GM23248 (cell line): ENCODE results near the gene ZNF548. TPM values are rescaled to one million over a fixed set of nuclear protein-coding genes. Genes with fewer than 3 reads are reported as not detected.

ENCODE experiments used
- DNase-seq: peaks from one replicate; pipeline ENCODE4 v3.0.0-alpha.2; 2015
- H2AFZ ChIP-seq: fragments of 200-600 bp; sonication (generic); 2 replicates; pipeline ENCODE4 v1.6.1; 2016; ENCODE audit warnings: antibody characterized with exemption
- H3F3A ChIP-seq: fragments of 200-600 bp; sonication (generic); 2 replicates; pipeline ENCODE4 v1.6.1; 2016; ENCODE audit warnings: mild to moderate bottlenecking, antibody characterized with exemption, mixed run types; ENCODE audit not compliant: insufficient read depth
- H3K27ac ChIP-seq: fragments of 200-600 bp; sonication (generic); 2 replicates; pipeline ENCODE4 v1.5.1; 2016; ENCODE audit warnings: mild to moderate bottlenecking
- H3K27me3 ChIP-seq: fragments of 200-600 bp; sonication (generic); replicated peaks from 2 replicates; pipeline ENCODE4 v1.6.1; 2016; ENCODE audit warnings: mild to moderate bottlenecking; ENCODE audit not compliant: insufficient read depth
- H3K36me3 ChIP-seq: fragments of 200-600 bp; sonication (generic); 2 replicates; pipeline ENCODE4 v1.6.1; 2016; ENCODE audit warnings: low read depth, mild to moderate bottlenecking
- H3K4me1 ChIP-seq: fragments of 200-600 bp; sonication (generic); 2 replicates; pipeline ENCODE4 v1.6.1; 2016; ENCODE audit warnings: mild to moderate bottlenecking; ENCODE audit not compliant: insufficient read depth
- H3K4me2 ChIP-seq: fragments of 200-600 bp; sonication (generic); one replicate; pipeline ENCODE4 v1.6.1; 2016; ENCODE audit warnings: mild to moderate bottlenecking; ENCODE audit not compliant: unreplicated experiment
- H3K4me3 ChIP-seq: fragments of 200-600 bp; sonication (generic); 2 replicates; pipeline ENCODE4 v1.5.1; 2016; ENCODE audit warnings: mild to moderate bottlenecking
- H3K79me2 ChIP-seq: fragments of 200-600 bp; sonication (generic); 2 replicates; pipeline ENCODE4 v1.6.1; 2016; ENCODE audit warnings: mild to moderate bottlenecking; ENCODE audit not compliant: insufficient read depth
- H3K9ac ChIP-seq: fragments of 200-600 bp; sonication (generic); 2 replicates; pipeline ENCODE4 v1.6.1; 2016; ENCODE audit warnings: mild to moderate bottlenecking
- H3K9me2 ChIP-seq: fragments of 200-600 bp; sonication (generic); 2 replicates; pipeline ENCODE4 v1.6.1; 2016; ENCODE audit warnings: mixed run types, mild to moderate bottlenecking, moderate library complexity; ENCODE audit not compliant: insufficient read depth
- H3K9me3 ChIP-seq: fragments of 200-600 bp; sonication (generic); one replicate; pipeline ENCODE4 v1.6.1; 2017; ENCODE audit warnings: low read depth
- H4K20me1 ChIP-seq: fragments of 200-600 bp; sonication (generic); 2 replicates; pipeline ENCODE4 v1.6.0; 2016; ENCODE audit not compliant: insufficient read depth
- EZH2 ChIP-seq: fragments of 200-600 bp; sonication (generic); IDR thresholded peaks from 2 replicates; pipeline ENCODE4 v1.6.1; 2018; ENCODE audit warnings: antibody characterized with exemption, mild to moderate bottlenecking; ENCODE audit not compliant: insufficient read depth, poor library complexity, severe bottlenecking
- EZH2phosphoT487 ChIP-seq: fragments of 200-600 bp; sonication (generic); IDR thresholded peaks from 2 replicates; pipeline ENCODE4 v1.6.1; 2018; ENCODE audit warnings: antibody characterized with exemption, moderate library complexity, mild to moderate bottlenecking, low read depth; ENCODE audit not compliant: insufficient read depth
- WGBS, 2 experiments: methylation state at CpG; one replicate each; pipeline ENCODE4 v1.1.6; 2015 to 2017; ENCODE audit warnings: low lambda C conversion rate in 2 of 2, low coverage in 1 of 2; ENCODE audit errors: missing lambda C conversion rate in 2 of 2; 5-methylcytosine and 5-hydroxymethylcytosine counted together
- in situ Hi-C: fragments of 300-500 bp; cut with MboI; formaldehyde crosslinking; loops from 2 replicates; pipeline ENCODE4 v1.15.0; 2020
- polyA plus RNA-seq: library from polyadenylated mRNA; unstranded; fragments of >200 nt; fragmentation: Nextera tagmentation; extraction: Ambion mirVana; gene quantifications from 2 replicates; pipeline ENCODE4 v1.2.1, GENCODE V29; 2016
- total RNA-seq: library from RNA; depleted of rRNA; stranded (reverse); fragments of >200 nt; shearing (Covaris generic); gene quantifications from 2 replicates; pipeline ENCODE4 v1.2.3, GENCODE V29; 2014

The ZNF548 gene
- total and polyA plus RNA-seq, 2 experiments from 2014 or later = 6.9 to 20.3 TPM

- Histone ChIP-seq H3K9ac (no peak overlapping the region), H3K79me2 (no peaks in the 10 kb centered on the region), H3K4me3 (no peak overlapping the region), H4K20me1 (no peaks in the 10 kb centered on the region), H3K4me2 (no peak overlapping the region), H3K9me2 (no peaks in the 10 kb centered on the region), H3K9me3 (no peaks in the 10 kb centered on the region), H3F3A (0 out of 2 replicates have a peak, but pooled peaks cover 8% of the 10 kb centered on the region), H3K27ac (no peak overlapping the region), H3K4me1 (no peaks in the 10 kb centered on the region), H2AFZ (no peak overlapping the region), H3K36me3 (peaks cover 6% of the 10 kb centered on the region), H3K27me3 (no peaks in the 10 kb centered on the region)
- TF ChIP-seq EZH2phosphoT487 (no peak), EZH2 (no peak)
- DNase-seq = no peak
- in situ Hi-C loops = no loop called here
- 62 to 65% methylated on average over 7 of the region's 7 CpGs for WGBS, 2 experiments
Measured at GRCh38 chr19:57382806-57383488, 6.7 kb upstream of the ZNF548 start.

- H3K9me2 ChIP-seq = no peaks in the 10 kb centered on the region
- no peaks in the 10 kb centered on the region for H4K20me1 ChIP-seq
- H3K4me2 ChIP-seq = peak overlapping the region; percentile 71
- no peaks in the 10 kb centered on the region for H3K9me3 ChIP-seq
- peaks cover 51% of the 10 kb centered on the region for H3K79me2 ChIP-seq
- no peak for TF ChIP-seq EZH2phosphoT487
- TF ChIP-seq EZH2 = no peak
- 48 to 52% methylated on average over 11 of the region's 11 CpGs for WGBS, 2 experiments
- DNase-seq = no peak
- H3K9ac ChIP-seq = peak overlapping the region; percentile 97
- no peaks in the 10 kb centered on the region for H3K36me3 ChIP-seq
- no peaks in the 10 kb centered on the region for H3K27me3 ChIP-seq
- H3K27ac ChIP-seq = peak overlapping the region; percentile 91
- H3K4me3 ChIP-seq = peak overlapping the region; percentile 91
- in situ Hi-C loops = no loop called here
- H3K4me1 ChIP-seq = peaks cover 16% of the 10 kb centered on the region
- H2AFZ ChIP-seq = peak overlapping the region; percentile 100
- no peaks in the 10 kb centered on the region for H3F3A ChIP-seq
Measured at GRCh38 chr19:57389194-57389729, 392 bp upstream of the ZNF548 start.

GRCh38 chr19:57395710-57396109 lies 6.1 kb downstream of the ZNF548 start:
- H3K36me3 ChIP-seq = peaks cover 9% of the 10 kb centered on the region; the same call in 1 of the 2 replicates
- H3K9me2 ChIP-seq = no peaks in the 10 kb centered on the region
- H2AFZ ChIP-seq = no peak overlapping the region
- WGBS, 2 experiments = 75 to 83% methylated on average over 5 of the region's 5 CpGs
- H3K4me3 ChIP-seq = no peak overlapping the region
- no peak overlapping the region for H3K4me2 ChIP-seq
- no peak overlapping the region for H3K9ac ChIP-seq
- H3K79me2 ChIP-seq = peaks cover 83% of the 10 kb centered on the region
- H3K27me3 ChIP-seq = no peaks in the 10 kb centered on the region
- TF ChIP-seq EZH2 (no peak), EZH2phosphoT487 (no peak)
- H3F3A ChIP-seq = no peaks in the 10 kb centered on the region
- in situ Hi-C loops = no loop called here
- H4K20me1 ChIP-seq = no peaks in the 10 kb centered on the region
- peaks cover 8% of the 10 kb centered on the region for H3K4me1 ChIP-seq
- no peaks in the 10 kb centered on the region for H3K9me3 ChIP-seq
- no peak for DNase-seq
- no peak overlapping the region for H3K27ac ChIP-seq

- WGBS, 2 experiments = 94 to 96% methylated on average over 5 of the region's 5 CpGs
- Histone ChIP-seq H3K9me2 (no peaks in the 10 kb centered on the region), H3K79me2 (peaks cover 58% of the 10 kb centered on the region), H3K4me1 (no peaks in the 10 kb centered on the region), H3K27me3 (no peaks in the 10 kb centered on the region), H4K20me1 (no peaks in the 10 kb centered on the region), H3K36me3 (peaks cover 9% of the 10 kb centered on the region; the same call in 1 of the 2 replicates), H3K4me3 (no peak overlapping the region), H2AFZ (no peak overlapping the region), H3K9ac (no peak overlapping the region), H3K9me3 (no peaks in the 10 kb centered on the region), H3F3A (no peaks in the 10 kb centered on the region), H3K27ac (no peak overlapping the region), H3K4me2 (no peak overlapping the region)
- no peak for DNase-seq
- in situ Hi-C loops = no loop called here
- TF ChIP-seq EZH2 (no peak), EZH2phosphoT487 (no peak)
Measured at GRCh38 chr19:57398868-57399267, 9.2 kb downstream of the ZNF548 start.
